Ovary (tissue), 3 donors: ENCODE measurements around the gene LRRC27.

ENCODE experiments used
- CTCF ChIP-seq, 3 donors: fragments of 450-650 bp in 2 of 3; fragments of 200-600 bp in 1 of 3; IDR thresholded peaks; one replicate each; pipeline versions ENCODE4 v1.5.1 to v1.8.0; 2016 to 2022; ENCODE audit warnings: antibody characterized with exemption in 3 of 3, mild to moderate bottlenecking in 1 of 3
- POLR2A ChIP-seq: fragments of 450-650 bp; IDR thresholded peaks from one replicate; pipeline ENCODE4 v1.6.1; 2017; ENCODE audit warnings: antibody characterized with exemption, mild to moderate bottlenecking, moderate library complexity
- donor health status: DM: no; HTN: no; CAD: no.

- no peak for TF ChIP-seq POLR2A
- no peak for TF ChIP-seq CTCF (IDR thresholded peaks at IDR 0.05)
Measured at GRCh38 chr10:132412316-132413192, 80.6 kb downstream of the LRRC27 start.
